ENCODE measurements around the gene GAA.

DNA sequence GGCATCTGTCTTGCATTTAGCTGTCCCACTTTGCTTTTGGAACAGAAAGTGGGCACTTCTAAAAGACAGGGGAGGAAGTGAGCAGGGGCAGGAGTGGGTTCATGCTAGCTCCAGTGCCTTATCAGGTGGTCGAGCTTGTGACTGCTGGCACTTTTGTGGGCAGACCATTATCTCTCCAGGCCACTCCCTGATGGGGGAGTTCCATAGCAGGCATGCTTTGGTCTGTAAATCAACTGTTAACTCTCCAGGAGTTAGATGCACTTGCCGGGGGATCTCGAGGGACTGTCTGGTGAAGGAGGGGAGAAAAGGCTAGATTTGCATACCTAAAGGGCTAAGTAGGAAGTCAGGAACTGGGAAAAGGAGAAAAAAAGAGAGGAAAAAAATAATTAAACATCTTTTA lies 59.2 kb downstream of the GAA start:
- no peak for TF ChIP-seq POLR2A (IDR thresholded peaks at IDR 0.05)
- TF ChIP-seq, protein P1, sequence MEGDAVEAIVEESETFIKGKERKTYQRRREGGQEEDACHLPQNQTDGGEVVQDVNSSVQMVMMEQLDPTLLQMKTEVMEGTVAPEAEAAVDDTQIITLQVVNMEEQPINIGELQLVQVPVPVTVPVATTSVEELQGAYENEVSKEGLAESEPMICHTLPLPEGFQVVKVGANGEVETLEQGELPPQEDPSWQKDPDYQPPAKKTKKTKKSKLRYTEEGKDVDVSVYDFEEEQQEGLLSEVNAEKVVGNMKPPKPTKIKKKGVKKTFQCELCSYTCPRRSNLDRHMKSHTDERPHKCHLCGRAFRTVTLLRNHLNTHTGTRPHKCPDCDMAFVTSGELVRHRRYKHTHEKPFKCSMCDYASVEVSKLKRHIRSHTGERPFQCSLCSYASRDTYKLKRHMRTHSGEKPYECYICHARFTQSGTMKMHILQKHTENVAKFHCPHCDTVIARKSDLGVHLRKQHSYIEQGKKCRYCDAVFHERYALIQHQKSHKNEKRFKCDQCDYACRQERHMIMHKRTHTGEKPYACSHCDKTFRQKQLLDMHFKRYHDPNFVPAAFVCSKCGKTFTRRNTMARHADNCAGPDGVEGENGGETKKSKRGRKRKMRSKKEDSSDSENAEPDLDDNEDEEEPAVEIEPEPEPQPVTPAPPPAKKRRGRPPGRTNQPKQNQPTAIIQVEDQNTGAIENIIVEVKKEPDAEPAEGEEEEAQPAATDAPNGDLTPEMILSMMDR (IDR thresholded peaks at IDR 0.05) = no peak
